K562 (cell line): Measurements from ENCODE around the gene BRME1. TPM values are rescaled to one million over a fixed set of nuclear protein-coding genes. Genes with fewer than 3 reads are reported as not detected.

ENCODE experiments used
- CBFA2T3 ChIP-seq: fragments of 450-650 bp; IDR thresholded peaks from 2 replicates; pipeline ENCODE4 v1.6.1; 2017
- CCNT2 ChIP-seq: IDR thresholded peaks from 2 replicates; pipeline ENCODE4 v1.6.1; 2011; ENCODE audit warnings: borderline replicate concordance, low read depth, mild to moderate bottlenecking, moderate library complexity, mixed read lengths, low read length; ENCODE audit not compliant: insufficient read length; ENCODE audit errors: extremely low read depth
- COPS2 ChIP-seq: fragments of 450-650 bp; conservative IDR thresholded peaks from 2 replicates; pipeline ENCODE4 v1.6.1; 2016; ENCODE audit warnings: mild to moderate bottlenecking, moderate library complexity
- EP400 ChIP-seq: fragments of 450-650 bp; IDR thresholded peaks from 2 replicates; pipeline ENCODE4 v1.6.1; 2017; ENCODE audit warnings: antibody characterized with exemption, mild to moderate bottlenecking, moderate library complexity
- KLF6 ChIP-seq: fragments of 250-450 bp; sonication (Bioruptor Pico); IDR thresholded peaks from 2 replicates; pipeline ENCODE4 v1.4.0; 2020; ENCODE audit warnings: mild to moderate bottlenecking, moderate library complexity, borderline replicate concordance
- MAFF ChIP-seq: IDR thresholded peaks from 2 replicates; pipeline ENCODE4 v1.6.1; 2012; ENCODE audit warnings: low read length, improper control_type of control experiment
- MEF2A ChIP-seq: IDR thresholded peaks from 2 replicates; pipeline ENCODE4 v1.6.1; 2011; ENCODE audit warnings: low read depth, mild to moderate bottlenecking, low read length, moderate library complexity; ENCODE audit not compliant: control insufficient read depth
- NCOA6 ChIP-seq: fragments of 450-650 bp; IDR thresholded peaks from 2 replicates; pipeline ENCODE4 v1.6.1; 2017; ENCODE audit warnings: mild to moderate bottlenecking
- PHF20 ChIP-seq: fragments of 450-650 bp; IDR thresholded peaks from 2 replicates; pipeline ENCODE4 v1.6.1; 2018; ENCODE audit not compliant: partially characterized antibody
- RBM14 ChIP-seq: fragments of 200-400 bp; formaldehyde crosslinking; IDR thresholded peaks from 2 replicates; pipeline ENCODE4 v1.6.1; 2018; ENCODE audit warnings: low read depth, mild to moderate bottlenecking, low read length, moderate library complexity, borderline replicate concordance; ENCODE audit not compliant: insufficient read depth
- SMARCA4 ChIP-seq: fragments of 450-650 bp; IDR thresholded peaks from 2 replicates; pipeline ENCODE4 v1.6.1; 2016
- SREBF2 ChIP-seq: sonication (generic); formaldehyde crosslinking; IDR thresholded peaks from 2 replicates; pipeline ENCODE4 v1.4.0; 2020; ENCODE audit warnings: mild to moderate bottlenecking, missing genetic modification reagents
- STAG1 ChIP-seq: sonication (generic); formaldehyde crosslinking; IDR thresholded peaks from 2 replicates; pipeline ENCODE4 v1.5.0; 2020; ENCODE audit warnings: missing genetic modification reagents, borderline replicate concordance
- ZFP1 ChIP-seq: fragments of 450-650 bp; formaldehyde crosslinking; IDR thresholded peaks from 2 replicates; pipeline ENCODE4 v1.4.0; 2020; ENCODE audit warnings: mild to moderate bottlenecking, mixed read lengths
- ZNF23 ChIP-seq: fragments of 250-450 bp; sonication (Bioruptor Pico); IDR thresholded peaks from 2 replicates; pipeline ENCODE4 v1.4.0; 2020; ENCODE audit warnings: mild to moderate bottlenecking
- polyA plus RNA-seq, 8 experiments: library from polyadenylated mRNA; depleted of rRNA in 4 of 8; stranded (reverse) in 5 of 8; unstranded in 3 of 8; fragments of >200 nt; fragmentation: Nextera tagmentation in 2 of 8; fragmentation: Illumina TruSeq in 1 of 8; extraction: Ambion mirVana in 2 of 8; extraction: Trizol in 1 of 8; gene quantifications; 2 replicates each; pipeline versions ENCODE4 v1.2.1 to v1.2.3, GENCODE V29; 2011 to 2014; ENCODE audit warnings: inconsistent platforms in 1 of 8, missing spikeins in 1 of 8
- total RNA-seq, 7 experiments: library from RNA; depleted of rRNA in 6 of 7; stranded (reverse); fragments of >200 nt in 6 of 7; fragmentation: Illumina TruSeq in 2 of 7; extraction: Trizol in 2 of 7; gene quantifications; 2 replicates each; pipeline versions ENCODE4 v1.2.1 to v1.2.3, GENCODE V29; 2011 to 2021; ENCODE audit warnings: low replicate concordance in 1 of 7
- TF ChIP-seq, protein P1 (sequence below): fragments of 450-650 bp; IDR thresholded peaks from 2 replicates; pipeline ENCODE4 v1.6.1; 2017; ENCODE audit warnings: mild to moderate bottlenecking, moderate library complexity
- TF ChIP-seq, protein P2 (sequence below): sonication (generic); formaldehyde crosslinking; IDR thresholded peaks from 2 replicates; pipeline ENCODE4 v1.8.1; 2023; ENCODE audit warnings: missing genetic modification reagents, mild to moderate bottlenecking, borderline replicate concordance
- TF ChIP-seq, protein P3 (sequence below): conservative IDR thresholded peaks from 2 replicates; pipeline ENCODE4 v1.6.1; 2011; ENCODE audit warnings: low read depth, mild to moderate bottlenecking, low read length; ENCODE audit not compliant: control insufficient read depth
- TF ChIP-seq, protein P4 (sequence below): fragments of 450-650 bp; IDR thresholded peaks from 2 replicates; pipeline ENCODE4 v1.6.1; 2016; ENCODE audit warnings: borderline replicate concordance

BRME1 gene
- total and polyA plus RNA-seq, 9 of the 15 experiments (the other 6 are each of a cell fraction or from before 2014, with no cell fraction given), result 0.75 to 6.1 (median 3.6) TPM

DNA sequence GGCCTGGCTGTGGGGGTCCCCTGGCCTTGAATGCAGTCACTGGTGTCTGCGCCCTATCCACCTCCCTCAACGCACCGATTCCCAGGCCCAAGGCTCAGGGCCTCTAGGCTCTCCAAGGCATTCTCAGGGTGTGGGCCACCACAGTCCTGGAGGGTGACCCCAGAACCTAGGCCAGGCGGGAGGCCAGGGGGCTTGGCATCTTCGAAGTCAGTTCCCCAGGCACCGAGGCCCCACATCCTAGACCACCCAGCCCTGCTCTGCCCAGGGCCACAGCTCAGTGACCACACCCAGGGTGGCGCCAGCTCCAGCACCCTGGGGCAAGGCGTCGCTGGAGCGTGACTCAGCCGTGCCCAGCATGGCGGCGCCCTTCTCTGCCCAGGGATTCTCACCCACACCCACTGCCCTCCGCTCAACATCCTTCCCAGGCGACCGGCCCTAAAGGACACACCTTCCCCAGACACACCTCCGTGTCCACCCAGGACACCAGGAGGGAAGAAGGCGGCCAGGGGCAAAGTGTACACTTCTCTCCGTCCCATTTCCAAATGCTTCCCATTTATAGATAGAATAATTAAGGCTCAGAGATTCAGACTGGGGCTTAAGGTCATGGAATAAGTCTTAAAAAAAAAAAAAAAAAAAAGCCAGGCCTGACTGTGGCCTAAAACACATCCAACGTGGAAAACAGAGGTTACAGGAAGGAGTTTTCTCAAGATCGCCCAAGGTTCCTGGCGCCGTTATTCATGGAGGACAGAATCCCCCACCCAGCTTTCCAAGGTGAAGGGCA, 65.4 kb downstream of the BRME1 start (continued):
- TF ChIP-seq, protein P1, sequence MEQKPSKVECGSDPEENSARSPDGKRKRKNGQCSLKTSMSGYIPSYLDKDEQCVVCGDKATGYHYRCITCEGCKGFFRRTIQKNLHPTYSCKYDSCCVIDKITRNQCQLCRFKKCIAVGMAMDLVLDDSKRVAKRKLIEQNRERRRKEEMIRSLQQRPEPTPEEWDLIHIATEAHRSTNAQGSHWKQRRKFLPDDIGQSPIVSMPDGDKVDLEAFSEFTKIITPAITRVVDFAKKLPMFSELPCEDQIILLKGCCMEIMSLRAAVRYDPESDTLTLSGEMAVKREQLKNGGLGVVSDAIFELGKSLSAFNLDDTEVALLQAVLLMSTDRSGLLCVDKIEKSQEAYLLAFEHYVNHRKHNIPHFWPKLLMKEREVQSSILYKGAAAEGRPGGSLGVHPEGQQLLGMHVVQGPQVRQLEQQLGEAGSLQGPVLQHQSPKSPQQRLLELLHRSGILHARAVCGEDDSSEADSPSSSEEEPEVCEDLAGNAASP, result no peak
- no peak for TF ChIP-seq PHF20
- TF ChIP-seq STAG1 (CRISPR knock-in tag), result no peak
- TF ChIP-seq KLF6 (CRISPR knock-in tag), result no peak
- TF ChIP-seq ZFP1, result no peak
- no peak for TF ChIP-seq CBFA2T3
- TF ChIP-seq NCOA6, result no peak
- no peak for TF ChIP-seq SREBF2 (CRISPR knock-in tag)
- no peak for TF ChIP-seq COPS2
- TF ChIP-seq EP400, result no peak
- no peak for TF ChIP-seq MAFF
- TF ChIP-seq CCNT2, result no peak
- 0 out of 2 replicates have a peak, but pooled peaks have one; percentile 6 for TF ChIP-seq SMARCA4
- TF ChIP-seq, protein P2, sequence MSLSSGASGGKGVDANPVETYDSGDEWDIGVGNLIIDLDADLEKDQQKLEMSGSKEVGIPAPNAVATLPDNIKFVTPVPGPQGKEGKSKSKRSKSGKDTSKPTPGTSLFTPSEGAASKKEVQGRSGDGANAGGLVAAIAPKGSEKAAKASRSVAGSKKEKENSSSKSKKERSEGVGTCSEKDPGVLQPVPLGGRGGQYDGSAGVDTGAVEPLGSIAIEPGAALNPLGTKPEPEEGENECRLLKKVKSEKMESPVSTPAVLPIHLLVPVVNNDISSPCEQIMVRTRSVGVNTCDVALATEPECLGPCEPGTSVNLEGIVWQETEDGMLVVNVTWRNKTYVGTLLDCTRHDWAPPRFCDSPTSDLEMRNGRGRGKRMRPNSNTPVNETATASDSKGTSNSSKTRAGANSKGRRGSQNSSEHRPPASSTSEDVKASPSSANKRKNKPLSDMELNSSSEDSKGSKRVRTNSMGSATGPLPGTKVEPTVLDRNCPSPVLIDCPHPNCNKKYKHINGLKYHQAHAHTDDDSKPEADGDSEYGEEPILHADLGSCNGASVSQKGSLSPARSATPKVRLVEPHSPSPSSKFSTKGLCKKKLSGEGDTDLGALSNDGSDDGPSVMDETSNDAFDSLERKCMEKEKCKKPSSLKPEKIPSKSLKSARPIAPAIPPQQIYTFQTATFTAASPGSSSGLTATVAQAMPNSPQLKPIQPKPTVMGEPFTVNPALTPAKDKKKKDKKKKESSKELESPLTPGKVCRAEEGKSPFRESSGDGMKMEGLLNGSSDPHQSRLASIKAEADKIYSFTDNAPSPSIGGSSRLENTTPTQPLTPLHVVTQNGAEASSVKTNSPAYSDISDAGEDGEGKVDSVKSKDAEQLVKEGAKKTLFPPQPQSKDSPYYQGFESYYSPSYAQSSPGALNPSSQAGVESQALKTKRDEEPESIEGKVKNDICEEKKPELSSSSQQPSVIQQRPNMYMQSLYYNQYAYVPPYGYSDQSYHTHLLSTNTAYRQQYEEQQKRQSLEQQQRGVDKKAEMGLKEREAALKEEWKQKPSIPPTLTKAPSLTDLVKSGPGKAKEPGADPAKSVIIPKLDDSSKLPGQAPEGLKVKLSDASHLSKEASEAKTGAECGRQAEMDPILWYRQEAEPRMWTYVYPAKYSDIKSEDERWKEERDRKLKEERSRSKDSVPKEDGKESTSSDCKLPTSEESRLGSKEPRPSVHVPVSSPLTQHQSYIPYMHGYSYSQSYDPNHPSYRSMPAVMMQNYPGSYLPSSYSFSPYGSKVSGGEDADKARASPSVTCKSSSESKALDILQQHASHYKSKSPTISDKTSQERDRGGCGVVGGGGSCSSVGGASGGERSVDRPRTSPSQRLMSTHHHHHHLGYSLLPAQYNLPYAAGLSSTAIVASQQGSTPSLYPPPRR (CRISPR knock-in tag), result no peak
- TF ChIP-seq, protein P3, sequence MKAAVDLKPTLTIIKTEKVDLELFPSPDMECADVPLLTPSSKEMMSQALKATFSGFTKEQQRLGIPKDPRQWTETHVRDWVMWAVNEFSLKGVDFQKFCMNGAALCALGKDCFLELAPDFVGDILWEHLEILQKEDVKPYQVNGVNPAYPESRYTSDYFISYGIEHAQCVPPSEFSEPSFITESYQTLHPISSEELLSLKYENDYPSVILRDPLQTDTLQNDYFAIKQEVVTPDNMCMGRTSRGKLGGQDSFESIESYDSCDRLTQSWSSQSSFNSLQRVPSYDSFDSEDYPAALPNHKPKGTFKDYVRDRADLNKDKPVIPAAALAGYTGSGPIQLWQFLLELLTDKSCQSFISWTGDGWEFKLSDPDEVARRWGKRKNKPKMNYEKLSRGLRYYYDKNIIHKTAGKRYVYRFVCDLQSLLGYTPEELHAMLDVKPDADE, result no peak
- TF ChIP-seq RBM14, result 0 out of 2 replicates have a peak, but pooled peaks have one; percentile 32
- TF ChIP-seq, protein P4, sequence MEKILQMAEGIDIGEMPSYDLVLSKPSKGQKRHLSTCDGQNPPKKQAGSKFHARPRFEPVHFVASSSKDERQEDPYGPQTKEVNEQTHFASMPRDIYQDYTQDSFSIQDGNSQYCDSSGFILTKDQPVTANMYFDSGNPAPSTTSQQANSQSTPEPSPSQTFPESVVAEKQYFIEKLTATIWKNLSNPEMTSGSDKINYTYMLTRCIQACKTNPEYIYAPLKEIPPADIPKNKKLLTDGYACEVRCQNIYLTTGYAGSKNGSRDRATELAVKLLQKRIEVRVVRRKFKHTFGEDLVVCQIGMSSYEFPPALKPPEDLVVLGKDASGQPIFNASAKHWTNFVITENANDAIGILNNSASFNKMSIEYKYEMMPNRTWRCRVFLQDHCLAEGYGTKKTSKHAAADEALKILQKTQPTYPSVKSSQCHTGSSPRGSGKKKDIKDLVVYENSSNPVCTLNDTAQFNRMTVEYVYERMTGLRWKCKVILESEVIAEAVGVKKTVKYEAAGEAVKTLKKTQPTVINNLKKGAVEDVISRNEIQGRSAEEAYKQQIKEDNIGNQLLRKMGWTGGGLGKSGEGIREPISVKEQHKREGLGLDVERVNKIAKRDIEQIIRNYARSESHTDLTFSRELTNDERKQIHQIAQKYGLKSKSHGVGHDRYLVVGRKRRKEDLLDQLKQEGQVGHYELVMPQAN, result no peak
- no peak for TF ChIP-seq ZNF23
- no peak for TF ChIP-seq MEF2A
